ENCODE data around the gene CLOCK. TPM values are rescaled to one million over a fixed set of nuclear protein-coding genes. Genes with fewer than 3 reads are reported as not detected.

CLOCK gene
- total and polyA plus RNA-seq, 2 of the 13 experiments (the other 11 are each of a cell fraction or from before 2014, with no cell fraction given), result 8.8 to 13.5 TPM

DNA sequence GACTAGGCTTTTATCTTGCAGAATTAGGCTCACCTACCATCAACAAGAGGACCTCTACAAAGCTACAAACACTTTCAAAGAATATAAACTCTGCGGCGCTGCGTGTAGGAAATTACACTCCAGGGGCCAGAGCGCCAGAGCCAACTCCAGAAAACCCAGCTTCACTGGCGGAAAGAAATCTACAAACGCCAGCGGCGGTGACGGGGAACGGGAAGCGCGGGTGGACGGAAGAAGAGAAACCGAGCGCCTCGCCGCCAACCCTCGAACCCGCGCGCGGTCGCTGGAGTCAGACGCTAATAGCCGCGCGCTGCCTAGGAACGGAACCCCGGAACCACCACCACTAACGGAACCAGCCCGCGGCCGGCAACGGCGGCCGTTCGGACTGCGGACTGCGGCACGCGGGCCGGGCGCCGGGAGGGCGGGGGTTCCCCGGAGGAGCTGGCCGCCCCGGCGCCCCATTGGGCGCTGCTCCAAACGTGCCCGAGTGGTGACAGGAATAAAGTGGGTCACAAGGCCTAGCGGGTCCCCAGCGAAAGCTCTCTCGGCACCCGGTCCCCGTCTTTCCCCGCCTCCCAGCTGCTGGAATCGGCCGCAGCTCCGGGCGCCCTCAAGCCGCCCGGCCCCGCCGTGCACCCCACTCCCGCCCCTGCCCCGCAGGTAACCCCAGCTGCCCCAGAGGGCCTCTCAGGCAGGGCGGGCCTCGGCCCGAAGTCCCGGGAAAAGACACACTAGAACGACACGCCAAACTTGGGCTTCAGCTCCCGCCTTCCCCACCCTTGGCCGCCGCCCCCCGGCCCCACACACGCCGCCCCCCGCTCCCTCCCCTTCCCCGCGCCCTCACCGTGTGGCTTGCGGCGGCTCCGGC, 836 bp downstream of the CLOCK start (continued):
- TF ChIP-seq REL (CRISPR knock-in tag; conservative IDR thresholded peaks at IDR 0.05) (0 out of 2 replicates have a peak, but pooled peaks have one; percentile 45), ETV5 (CRISPR knock-in tag; IDR thresholded peaks at IDR 0.05; ENCODE audit: borderline replicate concordance) (peak; percentile 48), TEAD2 (CRISPR knock-in tag; IDR thresholded peaks at IDR 0.05) (no peak), TAF1 (CRISPR knock-in tag; IDR thresholded peaks at IDR 0.05) (peak; percentile 64), CREM (IDR thresholded peaks at IDR 0.05) (no peak), CREM (CRISPR knock-in tag; IDR thresholded peaks at IDR 0.05) (no peak), KDM5A (IDR thresholded peaks at IDR 0.05; ENCODE audit: borderline replicate concordance, low read length) (peak; percentile 50; the same call in 1 of the 2 replicates), ZNF772 (CRISPR knock-in tag; IDR thresholded peaks at IDR 0.05) (peak; percentile 43; the same call in 1 of the 2 replicates), ATRX (CRISPR knock-in tag; IDR thresholded peaks at IDR 0.05; ENCODE audit: borderline replicate concordance) (no peak), SAP130 (CRISPR knock-in tag; IDR thresholded peaks at IDR 0.05; ENCODE audit: low read depth) (peak; percentile 79), NFKB2 (CRISPR knock-in tag; IDR thresholded peaks at IDR 0.05; ENCODE audit: borderline replicate concordance) (peak; percentile 41; the same call in 1 of the 2 replicates), SNRNP70 (IDR thresholded peaks at IDR 0.05; ENCODE audit: low read depth, low read length) (no peak), ZBTB20 (CRISPR knock-in tag; IDR thresholded peaks at IDR 0.05; ENCODE audit: borderline replicate concordance, low read depth) (no peak), CBFB (CRISPR knock-in tag; IDR thresholded peaks at IDR 0.05) (peak; percentile 60; the same call in 1 of the 2 replicates), ZNF687 (CRISPR knock-in tag; IDR thresholded peaks at IDR 0.05) (peak; percentile 79)
- TF ChIP-seq, protein P1, sequence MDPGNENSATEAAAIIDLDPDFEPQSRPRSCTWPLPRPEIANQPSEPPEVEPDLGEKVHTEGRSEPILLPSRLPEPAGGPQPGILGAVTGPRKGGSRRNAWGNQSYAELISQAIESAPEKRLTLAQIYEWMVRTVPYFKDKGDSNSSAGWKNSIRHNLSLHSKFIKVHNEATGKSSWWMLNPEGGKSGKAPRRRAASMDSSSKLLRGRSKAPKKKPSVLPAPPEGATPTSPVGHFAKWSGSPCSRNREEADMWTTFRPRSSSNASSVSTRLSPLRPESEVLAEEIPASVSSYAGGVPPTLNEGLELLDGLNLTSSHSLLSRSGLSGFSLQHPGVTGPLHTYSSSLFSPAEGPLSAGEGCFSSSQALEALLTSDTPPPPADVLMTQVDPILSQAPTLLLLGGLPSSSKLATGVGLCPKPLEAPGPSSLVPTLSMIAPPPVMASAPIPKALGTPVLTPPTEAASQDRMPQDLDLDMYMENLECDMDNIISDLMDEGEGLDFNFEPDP (CRISPR knock-in tag; conservative IDR thresholded peaks at IDR 0.05), result no peak
- TF ChIP-seq, protein P2, sequence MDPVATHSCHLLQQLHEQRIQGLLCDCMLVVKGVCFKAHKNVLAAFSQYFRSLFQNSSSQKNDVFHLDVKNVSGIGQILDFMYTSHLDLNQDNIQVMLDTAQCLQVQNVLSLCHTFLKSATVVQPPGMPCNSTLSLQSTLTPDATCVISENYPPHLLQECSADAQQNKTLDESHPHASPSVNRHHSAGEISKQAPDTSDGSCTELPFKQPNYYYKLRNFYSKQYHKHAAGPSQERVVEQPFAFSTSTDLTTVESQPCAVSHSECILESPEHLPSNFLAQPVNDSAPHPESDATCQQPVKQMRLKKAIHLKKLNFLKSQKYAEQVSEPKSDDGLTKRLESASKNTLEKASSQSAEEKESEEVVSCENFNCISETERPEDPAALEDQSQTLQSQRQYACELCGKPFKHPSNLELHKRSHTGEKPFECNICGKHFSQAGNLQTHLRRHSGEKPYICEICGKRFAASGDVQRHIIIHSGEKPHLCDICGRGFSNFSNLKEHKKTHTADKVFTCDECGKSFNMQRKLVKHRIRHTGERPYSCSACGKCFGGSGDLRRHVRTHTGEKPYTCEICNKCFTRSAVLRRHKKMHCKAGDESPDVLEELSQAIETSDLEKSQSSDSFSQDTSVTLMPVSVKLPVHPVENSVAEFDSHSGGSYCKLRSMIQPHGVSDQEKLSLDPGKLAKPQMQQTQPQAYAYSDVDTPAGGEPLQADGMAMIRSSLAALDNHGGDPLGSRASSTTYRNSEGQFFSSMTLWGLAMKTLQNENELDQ (CRISPR knock-in tag; IDR thresholded peaks at IDR 0.05; ENCODE audit: borderline replicate concordance), result no peak
- TF ChIP-seq, protein P3, sequence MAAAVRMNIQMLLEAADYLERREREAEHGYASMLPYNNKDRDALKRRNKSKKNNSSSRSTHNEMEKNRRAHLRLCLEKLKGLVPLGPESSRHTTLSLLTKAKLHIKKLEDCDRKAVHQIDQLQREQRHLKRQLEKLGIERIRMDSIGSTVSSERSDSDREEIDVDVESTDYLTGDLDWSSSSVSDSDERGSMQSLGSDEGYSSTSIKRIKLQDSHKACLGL (CRISPR knock-in tag; IDR thresholded peaks at IDR 0.05), result peak; percentile 54; the same call in 1 of the 2 replicates
- TF ChIP-seq, protein P4, sequence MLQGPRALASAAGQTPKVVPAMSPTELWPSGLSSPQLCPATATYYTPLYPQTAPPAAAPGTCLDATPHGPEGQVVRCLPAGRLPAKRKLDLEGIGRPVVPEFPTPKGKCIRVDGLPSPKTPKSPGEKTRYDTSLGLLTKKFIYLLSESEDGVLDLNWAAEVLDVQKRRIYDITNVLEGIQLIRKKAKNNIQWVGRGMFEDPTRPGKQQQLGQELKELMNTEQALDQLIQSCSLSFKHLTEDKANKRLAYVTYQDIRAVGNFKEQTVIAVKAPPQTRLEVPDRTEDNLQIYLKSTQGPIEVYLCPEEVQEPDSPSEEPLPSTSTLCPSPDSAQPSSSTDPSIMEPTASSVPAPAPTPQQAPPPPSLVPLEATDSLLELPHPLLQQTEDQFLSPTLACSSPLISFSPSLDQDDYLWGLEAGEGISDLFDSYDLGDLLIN (CRISPR knock-in tag; IDR thresholded peaks at IDR 0.05; ENCODE audit: borderline replicate concordance), result no peak
